ENCODE data around the gene OR1S1. TPM values are rescaled to one million over a fixed set of nuclear protein-coding genes. Genes with fewer than 3 reads are reported as not detected.

The OR1S1 gene
- total RNA-seq, 1 donor from 2014 or later, result not detected

DNA sequence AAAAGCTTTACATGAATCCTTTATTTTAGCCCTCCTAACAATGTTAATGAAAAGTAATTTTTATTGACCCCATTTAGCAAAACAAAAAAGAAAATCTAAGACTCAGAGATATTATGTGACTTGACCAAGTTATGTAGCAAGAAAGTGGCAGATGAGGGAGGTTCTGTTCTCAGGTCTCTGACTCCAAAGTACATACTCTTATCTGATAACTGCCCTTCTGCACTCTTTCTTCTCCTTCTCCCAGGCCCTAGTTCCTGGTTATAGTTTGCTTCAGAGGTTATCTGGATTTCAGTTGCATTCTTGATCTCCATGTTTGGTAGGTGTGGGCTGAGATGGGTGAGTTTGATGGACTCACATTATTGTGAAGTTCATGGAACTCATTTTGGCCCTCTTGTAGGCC is 19.1 kb upstream of the OR1S1 start:
- no peak overlapping the region for H3K27ac Mint-ChIP-seq (ENCODE audit: unreplicated experiment)
- DNase-seq (ENCODE audit: low spot score), result no peak
- no peaks in the 10 kb centered on the region for H3K27me3 Mint-ChIP-seq (ENCODE audit: unreplicated experiment)
- TF ChIP-seq, protein P1, sequence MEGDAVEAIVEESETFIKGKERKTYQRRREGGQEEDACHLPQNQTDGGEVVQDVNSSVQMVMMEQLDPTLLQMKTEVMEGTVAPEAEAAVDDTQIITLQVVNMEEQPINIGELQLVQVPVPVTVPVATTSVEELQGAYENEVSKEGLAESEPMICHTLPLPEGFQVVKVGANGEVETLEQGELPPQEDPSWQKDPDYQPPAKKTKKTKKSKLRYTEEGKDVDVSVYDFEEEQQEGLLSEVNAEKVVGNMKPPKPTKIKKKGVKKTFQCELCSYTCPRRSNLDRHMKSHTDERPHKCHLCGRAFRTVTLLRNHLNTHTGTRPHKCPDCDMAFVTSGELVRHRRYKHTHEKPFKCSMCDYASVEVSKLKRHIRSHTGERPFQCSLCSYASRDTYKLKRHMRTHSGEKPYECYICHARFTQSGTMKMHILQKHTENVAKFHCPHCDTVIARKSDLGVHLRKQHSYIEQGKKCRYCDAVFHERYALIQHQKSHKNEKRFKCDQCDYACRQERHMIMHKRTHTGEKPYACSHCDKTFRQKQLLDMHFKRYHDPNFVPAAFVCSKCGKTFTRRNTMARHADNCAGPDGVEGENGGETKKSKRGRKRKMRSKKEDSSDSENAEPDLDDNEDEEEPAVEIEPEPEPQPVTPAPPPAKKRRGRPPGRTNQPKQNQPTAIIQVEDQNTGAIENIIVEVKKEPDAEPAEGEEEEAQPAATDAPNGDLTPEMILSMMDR (IDR thresholded peaks at IDR 0.05; ENCODE audit: unreplicated experiment), result no peak
- H3K36me3 Mint-ChIP-seq (ENCODE audit: low read depth, unreplicated experiment), result no peaks in the 10 kb centered on the region
- H3K9me3 Mint-ChIP-seq (ENCODE audit: unreplicated experiment), result no peaks in the 10 kb centered on the region
- H3K4me3 Mint-ChIP-seq (ENCODE audit: unreplicated experiment), result no peak overlapping the region
- no peaks in the 10 kb centered on the region for H3K4me1 Mint-ChIP-seq (ENCODE audit: unreplicated experiment)

DNA sequence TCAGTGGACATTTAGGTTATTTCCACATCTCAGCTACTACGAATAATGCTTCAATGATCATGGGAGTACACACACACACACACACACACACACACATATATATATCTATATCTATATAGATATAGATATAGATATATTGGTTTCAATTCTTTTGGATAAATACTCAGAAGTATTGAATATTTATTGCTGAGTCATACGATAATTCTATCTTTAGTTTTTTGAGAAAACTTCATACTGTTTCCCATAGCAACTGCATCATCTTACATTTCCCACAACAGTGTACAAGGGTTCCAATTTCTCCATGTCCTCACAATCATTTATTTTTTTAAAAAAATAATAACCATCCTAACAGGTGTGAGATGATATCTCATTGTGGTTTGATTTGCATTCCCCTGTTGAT is 16.6 kb upstream of the OR1S1 start:
- DNase-seq (ENCODE audit: low spot score), result no peak
- Mint-ChIP-seq H3K27ac (ENCODE audit: unreplicated experiment) (no peak overlapping the region), H3K9me3 (ENCODE audit: unreplicated experiment) (no peaks in the 10 kb centered on the region), H3K4me1 (ENCODE audit: unreplicated experiment) (no peaks in the 10 kb centered on the region), H3K4me3 (ENCODE audit: unreplicated experiment) (no peak overlapping the region), H3K36me3 (ENCODE audit: low read depth, unreplicated experiment) (no peaks in the 10 kb centered on the region), H3K27me3 (ENCODE audit: unreplicated experiment) (no peaks in the 10 kb centered on the region)
- TF ChIP-seq, protein P1 (IDR thresholded peaks at IDR 0.05; ENCODE audit: unreplicated experiment), result no peak

DNA sequence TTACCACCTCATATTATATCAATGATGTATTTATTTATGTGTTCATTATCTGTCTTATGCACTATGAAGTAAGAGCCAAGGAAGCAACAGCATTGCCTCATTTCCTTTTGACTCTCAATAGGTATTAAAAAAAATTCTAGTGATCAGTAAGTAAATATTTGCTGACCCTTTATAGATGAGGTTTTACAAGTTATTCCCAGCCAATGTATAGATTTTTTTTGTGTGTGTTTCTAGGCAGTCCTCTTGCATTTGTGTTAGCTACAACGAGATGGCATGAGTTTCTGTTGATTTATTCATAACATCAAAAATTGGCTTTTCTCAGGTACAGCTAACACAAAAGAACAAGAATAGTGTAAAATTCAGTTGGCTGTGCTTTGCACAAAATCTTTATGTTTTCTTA is 13.2 kb upstream of the OR1S1 start:
- H3K27ac Mint-ChIP-seq (ENCODE audit: unreplicated experiment), result no peak overlapping the region
- no peaks in the 10 kb centered on the region for H3K4me1 Mint-ChIP-seq (ENCODE audit: unreplicated experiment)
- H3K4me3 Mint-ChIP-seq (ENCODE audit: unreplicated experiment), result no peak overlapping the region
- H3K36me3 Mint-ChIP-seq (ENCODE audit: low read depth, unreplicated experiment), result no peaks in the 10 kb centered on the region
- H3K27me3 Mint-ChIP-seq (ENCODE audit: unreplicated experiment), result no peaks in the 10 kb centered on the region
- TF ChIP-seq, protein P1 (IDR thresholded peaks at IDR 0.05; ENCODE audit: unreplicated experiment), result no peak
- no peak for DNase-seq (ENCODE audit: low spot score)
- no peaks in the 10 kb centered on the region for H3K9me3 Mint-ChIP-seq (ENCODE audit: unreplicated experiment)

DNA sequence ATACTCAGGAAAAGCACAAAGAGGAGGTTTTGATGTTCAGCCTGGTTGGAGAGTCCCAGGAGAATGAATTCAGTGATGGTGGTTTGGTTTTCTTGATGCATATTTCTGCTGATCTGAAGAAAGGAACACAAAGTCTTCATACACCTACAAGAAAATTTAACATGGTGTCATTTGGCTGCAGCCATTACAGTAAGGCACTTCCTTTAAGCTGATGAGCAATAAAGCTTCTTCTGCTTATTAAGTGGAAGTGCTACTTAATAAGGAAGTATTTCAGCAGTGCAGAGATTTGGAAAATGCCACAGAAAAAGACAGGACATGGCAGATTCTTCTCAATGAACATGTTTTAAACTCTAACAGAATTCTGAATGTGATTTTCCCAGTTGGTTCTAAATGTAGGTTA is 8.5 kb upstream of the OR1S1 start, which contains the start of gene OR1S2:
TSS of gene OR1S2 (minus strand) at position 101 of the 400 bp plus-strand sequence. CDS start at position 101, 0 bp downstream.
- Mint-ChIP-seq H3K4me1 (ENCODE audit: unreplicated experiment) (no peaks in the 10 kb centered on the region), H3K27ac (ENCODE audit: unreplicated experiment) (no peak within 1 kb of the TSS), H3K4me3 (ENCODE audit: unreplicated experiment) (no peak within 1 kb of the TSS), H3K36me3 (ENCODE audit: low read depth, unreplicated experiment) (no peaks in the 10 kb centered on the region), H3K27me3 (ENCODE audit: unreplicated experiment) (peaks cover 1% of the 10 kb centered on the region), H3K9me3 (ENCODE audit: unreplicated experiment) (no peaks in the 10 kb centered on the region)
- DNase-seq (ENCODE audit: low spot score), result no peak
- TF ChIP-seq, protein P1 (IDR thresholded peaks at IDR 0.05; ENCODE audit: unreplicated experiment), result no peak

DNA sequence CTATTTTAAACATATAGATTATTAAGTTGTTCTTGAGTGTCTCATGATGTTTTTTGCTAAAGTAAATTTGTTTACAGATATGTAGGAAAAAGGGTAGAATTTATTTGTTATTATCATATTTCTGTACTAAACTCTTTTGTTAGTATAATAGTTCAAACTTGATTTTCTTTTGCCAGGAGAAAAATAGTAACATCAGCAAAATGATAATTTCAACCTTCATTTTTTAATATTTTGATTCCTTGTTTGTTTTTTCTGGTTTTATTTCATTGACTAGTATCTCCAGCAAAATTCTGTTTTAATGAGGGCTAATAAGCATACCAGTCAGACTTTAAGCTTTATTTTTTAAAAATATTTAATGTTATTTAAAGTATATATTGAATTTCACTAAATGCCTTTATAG is 4.0 kb downstream of the OR1S1 start:
- H3K4me1 Mint-ChIP-seq (ENCODE audit: unreplicated experiment), result no peaks in the 10 kb centered on the region
- no peak for DNase-seq (ENCODE audit: low spot score)
- no peak overlapping the region for H3K27ac Mint-ChIP-seq (ENCODE audit: unreplicated experiment)
- H3K9me3 Mint-ChIP-seq (ENCODE audit: unreplicated experiment), result no peaks in the 10 kb centered on the region
- no peaks in the 10 kb centered on the region for H3K27me3 Mint-ChIP-seq (ENCODE audit: unreplicated experiment)
- H3K36me3 Mint-ChIP-seq (ENCODE audit: low read depth, unreplicated experiment), result no peaks in the 10 kb centered on the region
- TF ChIP-seq, protein P1 (IDR thresholded peaks at IDR 0.05; ENCODE audit: unreplicated experiment), result no peak
- H3K4me3 Mint-ChIP-seq (ENCODE audit: unreplicated experiment), result no peak overlapping the region
